PC-9 (cell line): ENCODE measurements around the gene KCNH3. TPM values are rescaled to one million over a fixed set of nuclear protein-coding genes. Genes with fewer than 3 reads are reported as not detected.

Experiments used
- BruUV-seq: library from RNA; stranded (reverse); fragments of 400-500 nt; replicated peaks from 2 replicates; lab custom pipeline; 2021; lab: Mats Ljungman, UMichigan
- CTCF ChIA-PET: fragments of 300-600 bp; sonication (Branson Sonifier 250); formaldehyde crosslinking; loops from one replicate; lab custom pipeline; 2022; ENCODE audit warnings: antibody characterized with exemption; lab: Charles Lee
- POLR2A ChIA-PET: fragments of 300-600 bp; sonication (Branson Sonifier 250); formaldehyde crosslinking; loops from one replicate; lab custom pipeline; 2022; ENCODE audit warnings: antibody characterized with exemption; ENCODE audit not compliant: unreplicated experiment; lab: Charles Lee
- DNase-seq, 2 experiments: peaks; one replicate each; pipeline versions ENCODE4 v3.0.0 to v3.0.0-alpha.2; 2015 to 2022; ENCODE audit warnings: mixed read lengths in 1 of 2
- H2AFZ ChIP-seq: fragments of 200-600 bp; sonication (generic); 2 replicates; pipeline ENCODE4 v1.8.1; 2017; ENCODE audit warnings: antibody characterized with exemption
- H3F3A ChIP-seq: fragments of 200-600 bp; sonication (generic); 2 replicates; pipeline ENCODE4 v1.8.1; 2017; ENCODE audit warnings: antibody characterized with exemption, mild to moderate bottlenecking, low read depth; ENCODE audit not compliant: insufficient read depth
- H3K27ac ChIP-seq: fragments of 200-600 bp; sonication (generic); 2 replicates; pipeline ENCODE4 v1.6.1; 2016; ENCODE audit warnings: mixed run types
- H3K27me3 ChIP-seq: fragments of 200-600 bp; sonication (generic); 2 replicates; pipeline ENCODE4 v1.6.1; 2016; ENCODE audit warnings: low read depth, mixed run types; ENCODE audit not compliant: insufficient read depth
- H3K36me3 ChIP-seq: fragments of 200-600 bp; sonication (generic); 2 replicates; pipeline ENCODE4 v1.6.1; 2016; ENCODE audit warnings: low read depth, mixed run types
- H3K4me1 ChIP-seq: fragments of 200-600 bp; sonication (generic); replicated peaks from 2 replicates; pipeline ENCODE4 v1.6.1; 2016; ENCODE audit warnings: mixed run types; ENCODE audit not compliant: insufficient read depth
- H3K4me2 ChIP-seq: fragments of 200-600 bp; sonication (generic); 2 replicates; pipeline ENCODE4 v1.6.1; 2017; ENCODE audit warnings: mixed run types
- H3K4me3 ChIP-seq: fragments of 200-600 bp; sonication (generic); 2 replicates; pipeline ENCODE4 v1.6.1; 2016; ENCODE audit warnings: mixed run types
- H3K79me2 ChIP-seq: fragments of 200-600 bp; sonication (generic); 2 replicates; pipeline ENCODE4 v1.6.1; 2017; ENCODE audit warnings: low read depth, mixed run types
- H3K9me2 ChIP-seq: fragments of 200-600 bp; sonication (generic); 2 replicates; pipeline ENCODE4 v1.8.1; 2017; ENCODE audit warnings: mild to moderate bottlenecking; ENCODE audit not compliant: insufficient read depth
- H3K9me3 ChIP-seq: fragments of 200-600 bp; sonication (generic); 2 replicates; pipeline ENCODE4 v1.8.1; 2016; ENCODE audit warnings: low read depth; ENCODE audit not compliant: insufficient read depth
- H4K20me1 ChIP-seq: fragments of 200-600 bp; sonication (generic); 2 replicates; pipeline ENCODE4 v1.8.1; 2017; ENCODE audit not compliant: insufficient read depth
- EZH2 ChIP-seq: fragments of 200-600 bp; sonication (generic); IDR thresholded peaks from 2 replicates; pipeline ENCODE4 v1.8.0; 2017; ENCODE audit warnings: antibody characterized with exemption, low read depth
- intact Hi-C: fragments of 100-400 bp; cut with micrococcal nuclease; formaldehyde crosslinking; loops from one replicate; pipeline ENCODE4 v1.10.0; 2022; ENCODE audit not compliant: unreplicated experiment
- total RNA-seq: library from RNA; stranded (reverse); gene quantifications from 2 replicates; pipeline ENCODE4 v1.2.3, GENCODE V29; 2021
- TF ChIP-seq, protein P1 (sequence below): fragments of 200-600 bp; sonication (generic); conservative IDR thresholded peaks from 2 replicates; pipeline ENCODE4 v1.6.1; 2017; ENCODE audit warnings: mixed run types, antibody characterized with exemption, mild to moderate bottlenecking, moderate library complexity

The KCNH3 gene
- total RNA-seq, 1 experiment from 2014 or later = not detected

DNA sequence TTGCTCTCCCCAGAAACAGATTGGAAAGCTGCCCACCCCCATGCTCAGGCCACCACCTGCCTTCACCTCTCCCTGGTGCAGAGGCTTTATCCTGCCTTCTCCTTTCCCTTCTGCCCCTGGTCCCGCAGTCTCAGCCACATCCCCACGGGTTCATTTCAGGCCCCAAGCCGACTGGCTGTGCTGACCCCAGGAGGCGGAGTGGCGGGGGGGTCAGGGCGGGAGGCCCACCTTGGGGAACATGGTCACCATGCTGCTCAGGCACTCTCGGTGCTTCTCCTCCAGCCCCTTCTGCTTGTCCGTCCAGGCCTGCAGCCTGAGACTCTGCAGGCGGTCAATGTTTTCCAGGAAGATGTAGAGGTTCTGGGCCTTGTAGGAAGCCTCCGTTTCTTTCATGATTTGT lies 59.7 kb downstream of the KCNH3 start:
- Histone ChIP-seq H3K9me2 (no peaks in the 10 kb centered on the region), H3K4me3 (no peak overlapping the region), H2AFZ (no peak overlapping the region), H3K27me3 (no peaks in the 10 kb centered on the region), H3K9me3 (no peaks in the 10 kb centered on the region), H3K79me2 (no peaks in the 10 kb centered on the region), H3K36me3 (no peaks in the 10 kb centered on the region), H3K27ac (no peak overlapping the region), H3F3A (no peaks in the 10 kb centered on the region), H3K4me2 (no peak overlapping the region), H3K4me1 (no peaks in the 10 kb centered on the region), H4K20me1 (no peaks in the 10 kb centered on the region; the same call in 1 of the 2 replicates)
- CTCF ChIA-PET = no interaction called here
- POLR2A ChIA-PET = interaction anchor here (0.6 kb wide), 1 partner anchor 321 kb away, joined by 4 read pairs; no protein-coding TSS in a partner anchor
- no peak for TF ChIP-seq EZH2
- TF ChIP-seq, protein P1, sequence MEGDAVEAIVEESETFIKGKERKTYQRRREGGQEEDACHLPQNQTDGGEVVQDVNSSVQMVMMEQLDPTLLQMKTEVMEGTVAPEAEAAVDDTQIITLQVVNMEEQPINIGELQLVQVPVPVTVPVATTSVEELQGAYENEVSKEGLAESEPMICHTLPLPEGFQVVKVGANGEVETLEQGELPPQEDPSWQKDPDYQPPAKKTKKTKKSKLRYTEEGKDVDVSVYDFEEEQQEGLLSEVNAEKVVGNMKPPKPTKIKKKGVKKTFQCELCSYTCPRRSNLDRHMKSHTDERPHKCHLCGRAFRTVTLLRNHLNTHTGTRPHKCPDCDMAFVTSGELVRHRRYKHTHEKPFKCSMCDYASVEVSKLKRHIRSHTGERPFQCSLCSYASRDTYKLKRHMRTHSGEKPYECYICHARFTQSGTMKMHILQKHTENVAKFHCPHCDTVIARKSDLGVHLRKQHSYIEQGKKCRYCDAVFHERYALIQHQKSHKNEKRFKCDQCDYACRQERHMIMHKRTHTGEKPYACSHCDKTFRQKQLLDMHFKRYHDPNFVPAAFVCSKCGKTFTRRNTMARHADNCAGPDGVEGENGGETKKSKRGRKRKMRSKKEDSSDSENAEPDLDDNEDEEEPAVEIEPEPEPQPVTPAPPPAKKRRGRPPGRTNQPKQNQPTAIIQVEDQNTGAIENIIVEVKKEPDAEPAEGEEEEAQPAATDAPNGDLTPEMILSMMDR = no peak
- intact Hi-C loops = no loop called here
- no peak for DNase-seq
- no TSS peak for BruUV-seq

DNA sequence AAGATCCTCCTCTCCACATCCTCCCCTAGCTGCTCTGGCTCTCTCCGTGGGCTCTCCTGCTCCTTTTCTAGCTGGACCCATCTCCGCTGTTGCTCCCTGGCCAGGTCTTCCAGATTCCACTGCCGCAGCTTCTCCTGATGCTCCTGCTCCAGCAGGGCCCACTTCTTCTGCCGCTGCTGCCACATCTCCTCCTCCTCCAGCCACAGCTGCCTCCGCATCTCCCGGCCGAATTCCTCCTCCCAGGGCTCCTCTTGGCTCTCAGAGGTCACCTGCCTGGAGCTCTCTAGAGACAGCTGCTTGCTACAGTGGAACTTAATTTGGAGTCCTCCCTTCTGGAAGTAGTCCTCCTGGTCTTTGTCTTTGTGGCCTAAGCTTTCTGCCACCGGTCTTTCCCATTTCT lies 61.1 kb downstream of the KCNH3 start:
- CTCF ChIA-PET = no interaction called here
- DNase-seq = no peak
- Histone ChIP-seq H4K20me1 (no peaks in the 10 kb centered on the region; the same call in 1 of the 2 replicates), H2AFZ (no peak overlapping the region), H3K4me3 (no peak overlapping the region), H3K4me1 (no peaks in the 10 kb centered on the region), H3K79me2 (no peaks in the 10 kb centered on the region), H3K27ac (no peak overlapping the region), H3K27me3 (no peaks in the 10 kb centered on the region), H3K9me2 (no peaks in the 10 kb centered on the region), H3K36me3 (no peaks in the 10 kb centered on the region), H3K9me3 (no peaks in the 10 kb centered on the region), H3K4me2 (no peak overlapping the region), H3F3A (no peaks in the 10 kb centered on the region)
- intact Hi-C loops = no loop called here
- BruUV-seq = no TSS peak
- POLR2A ChIA-PET = no interaction called here
- TF ChIP-seq, protein P1 = no peak
- TF ChIP-seq EZH2 = no peak

DNA sequence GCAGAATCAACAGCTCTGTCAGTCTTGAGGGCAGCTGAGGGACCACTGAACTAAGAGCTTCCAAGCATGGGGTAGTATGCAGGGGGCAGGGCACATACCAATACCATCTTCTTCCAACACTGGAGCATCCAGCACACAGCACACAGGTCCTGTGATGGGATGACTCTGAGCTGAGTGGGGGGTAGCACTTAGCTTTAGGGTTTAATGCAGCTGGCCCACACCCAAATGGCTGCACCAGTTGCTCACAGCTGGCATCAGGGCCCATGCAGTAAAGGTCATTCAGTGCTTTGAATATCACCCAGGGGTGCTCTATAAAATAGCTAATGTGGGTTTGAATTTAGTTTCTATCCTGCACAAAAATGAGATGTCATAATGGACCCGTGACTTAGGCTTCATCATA lies 64.9 kb downstream of the KCNH3 start:
- no peaks in the 10 kb centered on the region for H3K4me1 ChIP-seq
- no peaks in the 10 kb centered on the region for H3K79me2 ChIP-seq
- H3K4me3 ChIP-seq = no peak overlapping the region
- CTCF ChIA-PET = interaction anchor here (0.6 kb wide), 1 partner anchor 52 kb away, joined by 3 read pairs; no protein-coding TSS in a partner anchor
- H2AFZ ChIP-seq = no peak overlapping the region
- H3F3A ChIP-seq = peaks cover 2% of the 10 kb centered on the region; the same call in 1 of the 2 replicates
- TF ChIP-seq EZH2 = no peak
- TF ChIP-seq, protein P1 = no peak
- POLR2A ChIA-PET = no interaction called here
- intact Hi-C loops = no loop called here
- H3K36me3 ChIP-seq = no peaks in the 10 kb centered on the region
- DNase-seq = no peak
- H4K20me1 ChIP-seq = no peaks in the 10 kb centered on the region
- no peak overlapping the region for H3K27ac ChIP-seq
- H3K9me2 ChIP-seq = no peaks in the 10 kb centered on the region
- no peaks in the 10 kb centered on the region for H3K9me3 ChIP-seq
- no peak overlapping the region for H3K4me2 ChIP-seq
- no peaks in the 10 kb centered on the region for H3K27me3 ChIP-seq
- no TSS peak for BruUV-seq
